Right cardiac atrium (tissue), 5 donors: Measurements from ENCODE around the gene ITGB3. TPM values are rescaled to one million over a fixed set of nuclear protein-coding genes. Genes with fewer than 3 reads are reported as not detected.

Source experiments
- ATAC-seq, 2 donors: fragments of 200-7000 bp; cut with Tn5 transposase; one replicate each; pipeline versions ENCODE4 v1.8.0 to v1.9.1; 2020; ENCODE audit warnings: moderate library complexity in 2 of 2, mild to moderate bottlenecking in 1 of 2
- DNase-seq, 3 donors: peaks; one replicate each; pipeline ENCODE4 v3.0.0-alpha.2; 2020
- H3K27ac ChIP-seq: one replicate; pipeline ENCODE4 v1.5.1; 2013; ENCODE audit warnings: mild to moderate bottlenecking, low read length, control low read depth, moderate library complexity
- H3K27me3 ChIP-seq: one replicate; pipeline ENCODE4 v1.6.1; 2013; ENCODE audit not compliant: control insufficient read depth, insufficient read depth
- H3K4me1 ChIP-seq: one replicate; pipeline ENCODE4 v1.6.1; 2013; ENCODE audit warnings: low read length; ENCODE audit not compliant: control insufficient read depth, insufficient read depth
- H3K4me3 ChIP-seq: one replicate; pipeline ENCODE4 v1.5.1; 2013; ENCODE audit warnings: low read length, control low read depth
- H3K9me3 ChIP-seq: one replicate; pipeline ENCODE4 v1.6.1; 2013; ENCODE audit warnings: low read length; ENCODE audit not compliant: control insufficient read depth
- WGBS: extraction: QIAGEN DNeasy Blood & Tissue Kit; methylation state at CpG from one replicate; pipeline ENCODE4 v1.1.7; 2013; 5-methylcytosine and 5-hydroxymethylcytosine counted together
- intact Hi-C, 4 donors: fragments of 100-400 bp; cut with DNase I; formaldehyde crosslinking; loops; one replicate each; pipeline versions ENCODE4 v1.11.0 to v1.14.0; 2022 to 2023
- polyA plus RNA-seq: library from polyadenylated mRNA; stranded (reverse); fragments of 200-250 nt; gene quantifications from one replicate; pipeline ENCODE4 v1.2.3, GENCODE V29; 2013
- total RNA-seq, 4 donors: library from RNA; stranded (reverse); fragmentation: NEBNext Ultra II Directional; extraction: Animal tissue kit (Norgen Biotek cat#: 25700); gene quantifications; one replicate each; pipeline ENCODE4 v1.2.1, GENCODE V29; 2021
- donor health status: healthy with polysubstance abuse.
- donor health status: DM: no; HTN: yes; CAD: no.
- donor health status: DM: no; HTN: no; CAD: no.
- donor health status: DM: no; HTN: yes; CAD: no; lungs with severe emphysema.
- donor health status: DM: yes; HTN: yes; CAD: no.

Gene ITGB3
- total and polyA plus RNA-seq, 5 donors: 2.3 to 11.9 (median 6.3) TPM

- Histone ChIP-seq H3K4me3 (no peak overlapping the region), H3K27ac (peak overlapping the region; percentile 87), H3K9me3 (no peaks in the 10 kb centered on the region), H3K4me1 (peaks cover 34% of the 10 kb centered on the region), H3K27me3 (no peaks in the 10 kb centered on the region)
- peak; percentile 74 to 80 for ATAC-seq
- intact Hi-C loops: no loop called here
- peak; percentile 83 to 88 (median 87) for DNase-seq
- 27% methylated on average over 10 of the region's 10 CpGs for WGBS
Measured at GRCh38 chr17:47276868-47277267, 23.2 kb downstream of the ITGB3 start.

- WGBS: 97% methylated on average over 1 of the region's 1 CpG
- peaks cover 34% of the 10 kb centered on the region for H3K4me1 ChIP-seq
- no peak overlapping the region for H3K27ac ChIP-seq
- intact Hi-C loops: no loop called here
- H3K4me3 ChIP-seq: no peak overlapping the region
- H3K9me3 ChIP-seq: no peaks in the 10 kb centered on the region
- ATAC-seq: no peak
- H3K27me3 ChIP-seq: no peaks in the 10 kb centered on the region
- no peak for DNase-seq
Measured at GRCh38 chr17:47277921-47278320, 24.3 kb downstream of the ITGB3 start.

GRCh38 chr17:47278561-47278960 lies 24.9 kb downstream of the ITGB3 start:
- intact Hi-C loops: no loop called here
- DNase-seq (no peak), ATAC-seq (no peak)
- Histone ChIP-seq H3K4me3 (no peak overlapping the region), H3K9me3 (no peaks in the 10 kb centered on the region), H3K4me1 (peaks cover 34% of the 10 kb centered on the region), H3K27me3 (no peaks in the 10 kb centered on the region), H3K27ac (peak overlapping the region; percentile 60)
- WGBS: 86% methylated on average over 4 of the region's 4 CpGs

- Histone ChIP-seq H3K9me3 (no peaks in the 10 kb centered on the region), H3K4me1 (peaks cover 33% of the 10 kb centered on the region), H3K27me3 (no peaks in the 10 kb centered on the region), H3K4me3 (no peak overlapping the region), H3K27ac (peak overlapping the region; percentile 95)
- WGBS: 25% methylated on average over 10 of the region's 10 CpGs
- peak; percentile 77 to 89 (median 85) for DNase-seq
- ATAC-seq: peak; percentile 76 to 86
- intact Hi-C loops: no loop called here
Measured at GRCh38 chr17:47279062-47279801, 25.6 kb downstream of the ITGB3 start.

GRCh38 chr17:47280072-47280811 lies 26.6 kb downstream of the ITGB3 start:
- H3K4me1 ChIP-seq: peaks cover 27% of the 10 kb centered on the region
- peak overlapping the region; percentile 95 for H3K27ac ChIP-seq
- 92% methylated on average over 14 of the region's 14 CpGs for WGBS
- no peak overlapping the region for H3K4me3 ChIP-seq
- H3K27me3 ChIP-seq: no peaks in the 10 kb centered on the region
- DNase-seq (peak in 1 of 3 donors; percentile 51), ATAC-seq (no peak)
- intact Hi-C loops: no loop called here
- no peaks in the 10 kb centered on the region for H3K9me3 ChIP-seq

- WGBS: 90% methylated on average over 6 of the region's 6 CpGs
- Histone ChIP-seq H3K27me3 (no peaks in the 10 kb centered on the region), H3K4me1 (peaks cover 22% of the 10 kb centered on the region), H3K27ac (no peak overlapping the region), H3K9me3 (no peaks in the 10 kb centered on the region), H3K4me3 (no peak overlapping the region)
- no peak for DNase-seq
- intact Hi-C loops: no loop called here
- ATAC-seq: no peak
Measured at GRCh38 chr17:47281216-47281615, 27.6 kb downstream of the ITGB3 start.

GRCh38 chr17:47285003-47285402 lies 31.4 kb downstream of the ITGB3 start:
- Histone ChIP-seq H3K27ac (no peak overlapping the region), H3K4me3 (no peak overlapping the region), H3K4me1 (peaks cover 1% of the 10 kb centered on the region), H3K9me3 (no peaks in the 10 kb centered on the region), H3K27me3 (no peaks in the 10 kb centered on the region)
- 96% methylated on average over 6 of the region's 6 CpGs for WGBS
- ATAC-seq (no peak), DNase-seq (no peak)
- intact Hi-C loops: no loop called here

GRCh38 chr17:47286198-47286914 lies 32.7 kb downstream of the ITGB3 start:
- intact Hi-C loops: no loop called here
- Histone ChIP-seq H3K27me3 (no peaks in the 10 kb centered on the region), H3K9me3 (no peaks in the 10 kb centered on the region), H3K27ac (no peak overlapping the region), H3K4me1 (no peaks in the 10 kb centered on the region), H3K4me3 (no peak overlapping the region)
- WGBS: 88% methylated on average over 6 of the region's 6 CpGs
- ATAC-seq (no peak), DNase-seq (no peak)

GRCh38 chr17:47287068-47287467 lies 33.4 kb downstream of the ITGB3 start:
- no peak overlapping the region for H3K4me3 ChIP-seq
- H3K27me3 ChIP-seq: no peaks in the 10 kb centered on the region
- no peaks in the 10 kb centered on the region for H3K9me3 ChIP-seq
- ATAC-seq (no peak), DNase-seq (no peak)
- H3K27ac ChIP-seq: no peak overlapping the region
- no peaks in the 10 kb centered on the region for H3K4me1 ChIP-seq
- WGBS: 87% methylated on average over 4 of the region's 4 CpGs
- intact Hi-C loops: no loop called here

- intact Hi-C loops: no loop called here
- Histone ChIP-seq H3K27me3 (no peaks in the 10 kb centered on the region), H3K27ac (no peak overlapping the region), H3K4me1 (no peaks in the 10 kb centered on the region), H3K9me3 (no peaks in the 10 kb centered on the region), H3K4me3 (no peak overlapping the region)
- ATAC-seq (no peak), DNase-seq (no peak)
- WGBS: 74% methylated on average over 2 of the region's 2 CpGs
Measured at GRCh38 chr17:47287639-47288038, 34.0 kb downstream of the ITGB3 start.

- H3K4me1 ChIP-seq: no peaks in the 10 kb centered on the region
- 85% methylated on average over 6 of the region's 6 CpGs for WGBS
- ATAC-seq (no peak), DNase-seq (no peak)
- intact Hi-C loops: no loop called here
- no peaks in the 10 kb centered on the region for H3K27me3 ChIP-seq
- H3K4me3 ChIP-seq: no peak overlapping the region
- no peak overlapping the region for H3K27ac ChIP-seq
- H3K9me3 ChIP-seq: no peaks in the 10 kb centered on the region
Measured at GRCh38 chr17:47288531-47289116, 35.0 kb downstream of the ITGB3 start.
